NOMO-1 (cell line): ENCODE data around the gene MMAB.

Experiments used
- DNase-seq, 2 experiments: peaks; one replicate each; lab custom pipeline; 2025; ENCODE audit not compliant: unreplicated experiment in 2 of 2; lab: John Stamatoyannopoulos, UW

MMAB gene

GRCh38 chr12:109561711-109562030, 11.6 kb downstream of the MMAB start:
- no peak for DNase-seq

- DNase-seq, result no peak
Measured at GRCh38 chr12:109560867-109561710, 12.2 kb downstream of the MMAB start.

- no peak for DNase-seq
Measured at GRCh38 chr12:109559601-109560000, 13.7 kb downstream of the MMAB start.

- DNase-seq, result no peak
Measured at GRCh38 chr12:109559200-109559505, 14.2 kb downstream of the MMAB start.

GRCh38 chr12:109558374-109559199, 14.7 kb downstream of the MMAB start:
- no peak for DNase-seq

- no peak for DNase-seq
Measured at GRCh38 chr12:109557805-109558204, 15.5 kb downstream of the MMAB start.

GRCh38 chr12:109557200-109557599, 16.1 kb downstream of the MMAB start:
- DNase-seq, result no peak

- no peak for DNase-seq
Measured at GRCh38 chr12:109555431-109556315, 17.6 kb downstream of the MMAB start.

- no peak for DNase-seq
Measured at GRCh38 chr12:109554761-109555160, 18.5 kb downstream of the MMAB start.

- no peak for DNase-seq
Measured at GRCh38 chr12:109553906-109554500, 19.3 kb downstream of the MMAB start.

- no peak for DNase-seq
Measured at GRCh38 chr12:109553483-109553882, 19.8 kb downstream of the MMAB start.

- DNase-seq, result no peak
Measured at GRCh38 chr12:109552971-109553370, 20.3 kb downstream of the MMAB start.

GRCh38 chr12:109551108-109551507, 22.2 kb downstream of the MMAB start:
- DNase-seq, result no peak

- DNase-seq, result no peak
Measured at GRCh38 chr12:109550281-109550680, 23.0 kb downstream of the MMAB start.

GRCh38 chr12:109549613-109550270, 23.6 kb downstream of the MMAB start:
- DNase-seq, result no peak

GRCh38 chr12:109548258-109548657, 25.0 kb downstream of the MMAB start:
- no peak for DNase-seq

- no peak for DNase-seq
Measured at GRCh38 chr12:109547286-109547685, 26.0 kb downstream of the MMAB start.

GRCh38 chr12:109545826-109546225, 27.5 kb downstream of the MMAB start:
- DNase-seq, result no peak

GRCh38 chr12:109544955-109545531, 28.3 kb downstream of the MMAB start:
- no peak for DNase-seq

GRCh38 chr12:109542876-109543275, 30.4 kb downstream of the MMAB start:
- DNase-seq, result no peak
